ENCODE measurements around the gene METRN.

Gene METRN

GRCh38 chr16:692356-693108 is 22.4 kb upstream of the METRN start (continued):
- TF ChIP-seq, protein P1, sequence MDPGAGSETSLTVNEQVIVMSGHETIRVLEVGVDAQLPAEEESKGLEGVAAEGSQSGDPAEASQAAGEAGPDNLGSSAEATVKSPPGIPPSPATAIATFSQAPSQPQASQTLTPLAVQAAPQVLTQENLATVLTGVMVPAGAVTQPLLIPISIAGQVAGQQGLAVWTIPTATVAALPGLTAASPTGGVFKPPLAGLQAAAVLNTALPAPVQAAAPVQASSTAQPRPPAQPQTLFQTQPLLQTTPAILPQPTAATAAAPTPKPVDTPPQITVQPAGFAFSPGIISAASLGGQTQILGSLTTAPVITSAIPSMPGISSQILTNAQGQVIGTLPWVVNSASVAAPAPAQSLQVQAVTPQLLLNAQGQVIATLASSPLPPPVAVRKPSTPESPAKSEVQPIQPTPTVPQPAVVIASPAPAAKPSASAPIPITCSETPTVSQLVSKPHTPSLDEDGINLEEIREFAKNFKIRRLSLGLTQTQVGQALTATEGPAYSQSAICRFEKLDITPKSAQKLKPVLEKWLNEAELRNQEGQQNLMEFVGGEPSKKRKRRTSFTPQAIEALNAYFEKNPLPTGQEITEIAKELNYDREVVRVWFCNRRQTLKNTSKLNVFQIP (CRISPR knock-in tag; IDR thresholded peaks at IDR 0.05; ENCODE audit: borderline replicate concordance, low read depth), result no peak

DNA sequence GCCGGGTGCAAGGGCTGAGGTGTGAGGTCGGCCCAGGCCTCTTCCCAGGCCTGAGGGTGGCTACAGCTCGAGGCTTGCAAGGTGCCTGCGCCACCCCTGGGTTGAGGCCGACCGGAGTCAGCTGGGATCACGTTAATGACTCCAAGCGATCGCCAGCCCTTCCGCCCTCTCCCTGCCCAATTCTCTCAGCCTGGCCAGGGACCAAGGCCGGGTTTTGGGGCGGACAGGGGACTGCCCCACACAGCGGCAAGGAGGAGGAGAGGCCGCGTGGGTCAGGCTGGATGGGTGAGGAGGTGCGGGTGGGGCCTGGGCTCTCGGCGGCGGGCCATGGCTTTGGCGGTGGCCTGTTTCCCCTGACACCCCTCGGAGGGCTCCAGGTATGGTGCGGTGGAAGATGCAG is 21.6 kb upstream of the METRN start:
- no peak for ATAC-seq
- TF ChIP-seq BACH2 (CRISPR knock-in tag; IDR thresholded peaks at IDR 0.05; ENCODE audit: borderline replicate concordance), result no peak

- ATAC-seq, result no peak
- no peak for TF ChIP-seq ZNF8 (CRISPR knock-in tag; IDR thresholded peaks at IDR 0.05)
- TF ChIP-seq, protein P2, sequence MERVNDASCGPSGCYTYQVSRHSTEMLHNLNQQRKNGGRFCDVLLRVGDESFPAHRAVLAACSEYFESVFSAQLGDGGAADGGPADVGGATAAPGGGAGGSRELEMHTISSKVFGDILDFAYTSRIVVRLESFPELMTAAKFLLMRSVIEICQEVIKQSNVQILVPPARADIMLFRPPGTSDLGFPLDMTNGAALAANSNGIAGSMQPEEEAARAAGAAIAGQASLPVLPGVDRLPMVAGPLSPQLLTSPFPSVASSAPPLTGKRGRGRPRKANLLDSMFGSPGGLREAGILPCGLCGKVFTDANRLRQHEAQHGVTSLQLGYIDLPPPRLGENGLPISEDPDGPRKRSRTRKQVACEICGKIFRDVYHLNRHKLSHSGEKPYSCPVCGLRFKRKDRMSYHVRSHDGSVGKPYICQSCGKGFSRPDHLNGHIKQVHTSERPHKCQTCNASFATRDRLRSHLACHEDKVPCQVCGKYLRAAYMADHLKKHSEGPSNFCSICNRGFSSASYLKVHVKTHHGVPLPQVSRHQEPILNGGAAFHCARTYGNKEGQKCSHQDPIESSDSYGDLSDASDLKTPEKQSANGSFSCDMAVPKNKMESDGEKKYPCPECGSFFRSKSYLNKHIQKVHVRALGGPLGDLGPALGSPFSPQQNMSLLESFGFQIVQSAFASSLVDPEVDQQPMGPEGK (CRISPR knock-in tag; IDR thresholded peaks at IDR 0.05; ENCODE audit: borderline replicate concordance), result no peak
- TF ChIP-seq ZFP3 (CRISPR knock-in tag; IDR thresholded peaks at IDR 0.05), result no peak
- no peak for TF ChIP-seq RARB (CRISPR knock-in tag; IDR thresholded peaks at IDR 0.05)
- no peak for TF ChIP-seq GLIS3 (CRISPR knock-in tag; IDR thresholded peaks at IDR 0.05)
- no peak for TF ChIP-seq CSRNP3 (CRISPR knock-in tag; IDR thresholded peaks at IDR 0.05)
- TF ChIP-seq ARNTL (CRISPR knock-in tag; IDR thresholded peaks at IDR 0.05; ENCODE audit: borderline replicate concordance, low read depth), result no peak
- TF ChIP-seq, protein P1 (CRISPR knock-in tag; IDR thresholded peaks at IDR 0.05; ENCODE audit: borderline replicate concordance, low read depth), result no peak
- TF ChIP-seq ISL1 (CRISPR knock-in tag; IDR thresholded peaks at IDR 0.05), result no peak
- no peak for TF ChIP-seq TCF4 (CRISPR knock-in tag; IDR thresholded peaks at IDR 0.05; ENCODE audit: borderline replicate concordance)
- no peak for TF ChIP-seq CSDC2 (CRISPR knock-in tag; IDR thresholded peaks at IDR 0.05)
- TF ChIP-seq PPARA (CRISPR knock-in tag; IDR thresholded peaks at IDR 0.05; ENCODE audit: borderline replicate concordance), result no peak
- no peak for TF ChIP-seq TSHZ2 (CRISPR knock-in tag; IDR thresholded peaks at IDR 0.05)
- TF ChIP-seq TOX (CRISPR knock-in tag; IDR thresholded peaks at IDR 0.05; ENCODE audit: borderline replicate concordance), result no peak
- no peak for TF ChIP-seq ZNF70 (CRISPR knock-in tag; IDR thresholded peaks at IDR 0.05)
These were observed 21.2 kb upstream of the METRN start for GRCh38 chr16:693766-694165.

DNA sequence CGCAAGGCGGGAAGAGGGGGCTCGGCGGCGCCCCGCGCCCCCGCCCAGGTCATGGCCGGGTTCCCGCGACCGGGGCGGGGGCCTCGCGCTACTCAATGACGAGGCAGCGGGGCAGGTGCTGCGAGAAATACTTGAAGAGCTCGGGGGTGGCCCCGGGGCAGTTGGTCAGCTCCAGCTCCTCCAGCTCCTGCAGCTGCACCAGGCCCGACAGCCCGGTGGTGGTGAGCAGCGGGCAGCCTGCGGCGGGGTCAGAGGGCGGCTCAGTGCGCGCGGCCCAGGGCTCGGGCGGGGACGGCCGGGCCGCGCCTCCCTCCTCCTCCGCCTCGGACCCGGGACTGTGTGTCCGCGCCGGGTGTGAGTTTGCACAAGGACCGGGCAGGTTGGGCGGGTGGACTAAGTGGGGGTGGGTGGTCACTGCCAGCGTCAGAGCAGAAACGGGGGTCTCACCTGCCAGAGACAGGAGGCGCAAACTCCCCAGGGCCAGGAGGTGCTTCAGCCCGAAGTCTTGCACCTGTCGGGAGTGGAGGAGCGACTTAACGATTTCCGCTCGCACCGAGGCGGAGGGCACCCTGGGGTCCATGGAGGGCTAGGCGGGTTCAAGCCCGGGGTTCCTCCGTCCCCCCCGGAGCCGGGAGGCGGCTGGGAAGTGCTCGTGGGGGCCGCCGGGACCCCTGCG is 20.6 kb upstream of the METRN start:
- ATAC-seq, result no peak
- TF ChIP-seq BACH2 (CRISPR knock-in tag; IDR thresholded peaks at IDR 0.05; ENCODE audit: borderline replicate concordance), result no peak
- TF ChIP-seq ARNTL (CRISPR knock-in tag; IDR thresholded peaks at IDR 0.05; ENCODE audit: borderline replicate concordance, low read depth), result no peak
- TF ChIP-seq ZFP30 (CRISPR knock-in tag; IDR thresholded peaks at IDR 0.05), result no peak
